HepG2 (cell line): Measurements from ENCODE around the gene KCTD5. TPM values are rescaled to one million over a fixed set of nuclear protein-coding genes. Genes with fewer than 3 reads are reported as not detected.

Experiments
- GRHL1 ChIP-seq: sonication (generic); formaldehyde crosslinking; conservative IDR thresholded peaks from 2 replicates; pipeline ENCODE4 v1.8.0; 2022; ENCODE audit warnings: missing genetic modification reagents
- KLF13 ChIP-seq: sonication (generic); formaldehyde crosslinking; IDR thresholded peaks from 2 replicates; pipeline ENCODE4 v1.4.0; 2020; ENCODE audit warnings: mild to moderate bottlenecking, missing genetic modification reagents
- KLF9 ChIP-seq: IDR thresholded peaks from 2 replicates; pipeline ENCODE4 v1.6.1; 2016; ENCODE audit warnings: low read depth
- PAXIP1 ChIP-seq: sonication (generic); formaldehyde crosslinking; conservative IDR thresholded peaks from 2 replicates; pipeline ENCODE4 v1.4.0; 2020; ENCODE audit warnings: mild to moderate bottlenecking, missing genetic modification reagents, moderate library complexity
- SKI ChIP-seq: fragments of 450-650 bp; IDR thresholded peaks from one replicate; pipeline ENCODE4 v1.6.1; 2018; ENCODE audit warnings: mild to moderate bottlenecking; ENCODE audit not compliant: partially characterized antibody
- ZFP36L1 ChIP-seq: sonication (generic); formaldehyde crosslinking; IDR thresholded peaks from 2 replicates; pipeline ENCODE4 v1.8.0; 2022; ENCODE audit warnings: mild to moderate bottlenecking, missing genetic modification reagents, moderate library complexity
- ZNF10 ChIP-seq: sonication (generic); formaldehyde crosslinking; IDR thresholded peaks from 2 replicates; pipeline ENCODE4 v1.4.0; 2020; ENCODE audit warnings: mild to moderate bottlenecking, low read depth, missing genetic modification reagents, borderline replicate concordance
- ZNF142 ChIP-seq: sonication (generic); formaldehyde crosslinking; IDR thresholded peaks from 2 replicates; pipeline ENCODE4 v1.4.0; 2020; ENCODE audit warnings: missing genetic modification reagents
- ZNF232 ChIP-seq: sonication (generic); formaldehyde crosslinking; IDR thresholded peaks from 2 replicates; pipeline ENCODE4 v1.4.0; 2020; ENCODE audit warnings: missing genetic modification reagents, borderline replicate concordance
- ZNF264 ChIP-seq: sonication (generic); formaldehyde crosslinking; IDR thresholded peaks from 2 replicates; pipeline ENCODE4 v1.4.0; 2020; ENCODE audit warnings: missing genetic modification reagents
- ZNF446 ChIP-seq: sonication (generic); formaldehyde crosslinking; IDR thresholded peaks from 2 replicates; pipeline ENCODE4 v1.5.0; 2020; ENCODE audit warnings: mild to moderate bottlenecking, missing genetic modification reagents
- polyA plus RNA-seq, 8 experiments: library from polyadenylated mRNA; depleted of rRNA in 3 of 8; stranded (reverse) in 7 of 8; unstranded in 1 of 8; fragments of >200 nt; fragmentation: Illumina TruSeq in 4 of 8; extraction: Trizol in 4 of 8; gene quantifications; 2 replicates each; pipeline versions ENCODE4 v1.2.1 to v1.2.3, GENCODE V29; 2011 to 2016; ENCODE audit warnings: low read depth in 4 of 8, missing spikeins in 1 of 8, mixed read lengths in 1 of 8; ENCODE audit not compliant: insufficient read depth in 1 of 8
- total RNA-seq, 5 experiments: library from RNA; depleted of rRNA; stranded (reverse); fragments of >200 nt; fragmentation: Illumina TruSeq; extraction: Trizol; gene quantifications; 2 replicates each; pipeline ENCODE4 v1.2.3, GENCODE V29; 2016; ENCODE audit warnings: low read depth in 1 of 5
- TF ChIP-seq, protein P1 (sequence below): sonication (generic); formaldehyde crosslinking; IDR thresholded peaks from 2 replicates; pipeline ENCODE4 v1.4.0; 2020; ENCODE audit warnings: missing genetic modification reagents
- TF ChIP-seq, protein P2 (sequence below): sonication (generic); formaldehyde crosslinking; IDR thresholded peaks from 2 replicates; pipeline ENCODE4 v1.4.0; 2020; ENCODE audit warnings: missing genetic modification reagents; ENCODE audit errors: not compliant biosample characterization

The KCTD5 gene
- total and polyA plus RNA-seq, 2 of the 13 experiments (the other 11 are each of a cell fraction or from before 2014, with no cell fraction given), result 25.4 to 29.8 TPM

DNA sequence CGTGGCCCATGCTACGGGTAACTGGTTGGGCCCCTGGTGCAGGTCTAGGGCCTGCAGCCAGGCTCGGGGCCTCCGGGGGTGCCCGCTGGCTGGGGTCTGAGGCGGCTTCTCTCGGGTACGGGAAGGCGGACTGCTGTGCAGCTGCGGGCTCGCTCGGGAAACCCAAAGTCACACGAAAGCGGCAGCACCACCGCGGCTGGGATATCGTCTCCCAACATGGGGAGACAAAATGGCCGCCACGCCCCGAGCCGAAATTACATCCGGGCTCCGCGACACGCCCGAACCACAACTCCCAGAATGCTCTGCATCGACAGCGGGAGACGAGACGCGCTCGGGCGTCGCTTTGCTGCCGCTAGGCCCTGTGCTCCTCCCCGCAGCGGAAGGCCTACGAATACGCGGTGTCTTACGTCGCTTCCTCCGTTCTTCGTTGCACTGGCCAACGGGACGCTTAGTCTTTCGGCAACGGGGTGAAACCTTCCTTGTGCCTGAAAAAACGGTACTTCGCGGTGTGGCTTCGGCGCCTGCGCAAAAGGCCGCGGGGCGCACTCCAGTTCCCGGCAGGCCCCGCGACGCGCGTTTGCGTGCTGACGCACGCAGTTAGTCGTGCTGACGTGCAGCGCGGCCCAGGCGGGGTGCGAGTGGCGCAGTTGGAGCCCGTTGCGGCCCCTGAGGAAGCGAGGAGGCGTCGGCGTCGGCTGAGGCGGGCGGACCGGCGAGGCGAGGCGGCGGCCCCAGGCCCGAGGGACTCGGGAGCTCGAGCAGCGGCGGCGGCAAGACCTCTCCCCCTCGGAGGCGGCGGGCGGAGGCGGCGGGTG, 69.9 kb downstream of the KCTD5 start, which contains the start of gene SRRM2 (continued):
- TF ChIP-seq ZNF446 (CRISPR knock-in tag) (0 out of 2 replicates have a peak, but pooled peaks have one; percentile 43), PAXIP1 (CRISPR knock-in tag) (peak; percentile 55; the same call in 1 of the 2 replicates), KLF13 (CRISPR knock-in tag) (no peak), ZNF10 (CRISPR knock-in tag) (no peak), ZNF232 (peak; percentile 85), ZNF142 (peak; percentile 81; the same call in 1 of the 2 replicates), KLF9 (no peak), SKI (no peak), ZNF264 (CRISPR knock-in tag) (peak; percentile 79), ZFP36L1 (CRISPR knock-in tag) (peak; percentile 9; the same call in 1 of the 2 replicates), GRHL1 (CRISPR knock-in tag) (no peak)
- TF ChIP-seq, protein P1, sequence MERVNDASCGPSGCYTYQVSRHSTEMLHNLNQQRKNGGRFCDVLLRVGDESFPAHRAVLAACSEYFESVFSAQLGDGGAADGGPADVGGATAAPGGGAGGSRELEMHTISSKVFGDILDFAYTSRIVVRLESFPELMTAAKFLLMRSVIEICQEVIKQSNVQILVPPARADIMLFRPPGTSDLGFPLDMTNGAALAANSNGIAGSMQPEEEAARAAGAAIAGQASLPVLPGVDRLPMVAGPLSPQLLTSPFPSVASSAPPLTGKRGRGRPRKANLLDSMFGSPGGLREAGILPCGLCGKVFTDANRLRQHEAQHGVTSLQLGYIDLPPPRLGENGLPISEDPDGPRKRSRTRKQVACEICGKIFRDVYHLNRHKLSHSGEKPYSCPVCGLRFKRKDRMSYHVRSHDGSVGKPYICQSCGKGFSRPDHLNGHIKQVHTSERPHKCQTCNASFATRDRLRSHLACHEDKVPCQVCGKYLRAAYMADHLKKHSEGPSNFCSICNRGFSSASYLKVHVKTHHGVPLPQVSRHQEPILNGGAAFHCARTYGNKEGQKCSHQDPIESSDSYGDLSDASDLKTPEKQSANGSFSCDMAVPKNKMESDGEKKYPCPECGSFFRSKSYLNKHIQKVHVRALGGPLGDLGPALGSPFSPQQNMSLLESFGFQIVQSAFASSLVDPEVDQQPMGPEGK (CRISPR knock-in tag), result no peak
- TF ChIP-seq, protein P2, sequence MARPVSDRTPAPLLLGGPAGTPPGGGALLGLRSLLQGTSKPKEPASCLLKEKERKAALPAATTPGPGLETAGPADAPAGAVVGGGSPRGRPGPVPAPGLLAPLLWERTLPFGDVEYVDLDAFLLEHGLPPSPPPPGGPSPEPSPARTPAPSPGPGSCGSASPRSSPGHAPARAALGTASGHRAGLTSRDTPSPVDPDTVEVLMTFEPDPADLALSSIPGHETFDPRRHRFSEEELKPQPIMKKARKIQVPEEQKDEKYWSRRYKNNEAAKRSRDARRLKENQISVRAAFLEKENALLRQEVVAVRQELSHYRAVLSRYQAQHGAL, result no peak
